ENCODE data around the gene LEFTY2. TPM values are rescaled to one million over a fixed set of nuclear protein-coding genes. Genes with fewer than 3 reads are reported as not detected.

The LEFTY2 gene
- total RNA-seq, 1 experiment from 2014 or later, result not detected

- Mint-ChIP-seq H3K27ac (ENCODE audit: low read depth, unreplicated experiment) (peak overlapping the region; percentile 17), H3K4me3 (ENCODE audit: unreplicated experiment) (no peak overlapping the region), H3K4me1 (ENCODE audit: insufficient read depth, unreplicated experiment) (peaks cover 44% of the 10 kb centered on the region), H3K9me3 (ENCODE audit: unreplicated experiment) (no peaks in the 10 kb centered on the region), H3K36me3 (ENCODE audit: insufficient read depth, unreplicated experiment) (peaks cover 55% of the 10 kb centered on the region), H3K27me3 (ENCODE audit: insufficient read depth, unreplicated experiment) (no peaks in the 10 kb centered on the region)
- intact Hi-C loops (cut with micrococcal nuclease), result no loop called here
- ChIA-PET POLR2A (interaction anchor here (0.6 to 10.0 kb wide), 14 partner anchors 9 to 463 kb away, joined by 3 to 263 read pairs (median 4); partner anchors contain the start of genes EPHX1, LEFTY1, SDE2 and SRP9), CTCF (interaction anchor here (0.6 to 1.4 kb wide), 6 partner anchors 34 to 437 kb away, joined by 3 to 5 read pairs (median 4); no protein-coding TSS in a partner anchor)
- DNase-seq (ENCODE audit: unreplicated experiment), result peak; percentile 90
- TF ChIP-seq CTCF (IDR thresholded peaks at IDR 0.05; ENCODE audit: unreplicated experiment), result no peak
- BruUV-seq (replicated peaks), result no TSS peak
These were observed 23.5 kb downstream of the LEFTY2 start for GRCh38 chr1:225917536-225917935.

GRCh38 chr1:225917101-225917500, 23.9 kb downstream of the LEFTY2 start:
- DNase-seq (ENCODE audit: unreplicated experiment), result no peak
- Mint-ChIP-seq H3K4me1 (ENCODE audit: insufficient read depth, unreplicated experiment) (peaks cover 39% of the 10 kb centered on the region), H3K27ac (ENCODE audit: low read depth, unreplicated experiment) (peak overlapping the region; percentile 17), H3K36me3 (ENCODE audit: insufficient read depth, unreplicated experiment) (peaks cover 55% of the 10 kb centered on the region), H3K9me3 (ENCODE audit: unreplicated experiment) (no peaks in the 10 kb centered on the region), H3K27me3 (ENCODE audit: insufficient read depth, unreplicated experiment) (no peaks in the 10 kb centered on the region), H3K4me3 (ENCODE audit: unreplicated experiment) (no peak overlapping the region)
- intact Hi-C loops (cut with micrococcal nuclease), result no loop called here
- CTCF ChIA-PET, result interaction anchor here (1.0 to 1.2 kb wide), 4 partner anchors 34 to 436 kb away, joined by 3 to 5 read pairs (median 4); no protein-coding TSS in a partner anchor
- BruUV-seq (replicated peaks), result no TSS peak
- POLR2A ChIA-PET, result interaction anchor here (0.6 to 10.0 kb wide), 12 partner anchors 9 to 463 kb away, joined by 3 to 263 read pairs (median 3); partner anchors contain the start of genes EPHX1, LEFTY1, SDE2 and SRP9
- TF ChIP-seq CTCF (IDR thresholded peaks at IDR 0.05; ENCODE audit: unreplicated experiment), result no peak

GRCh38 chr1:225915538-225915991, 25.5 kb downstream of the LEFTY2 start:
- POLR2A ChIA-PET, result interaction anchor here (0.6 to 2.9 kb wide), 3 partner anchors 8 to 152 kb away, joined by 5 to 24 read pairs (median 6); partner anchors contain the start of genes PYCR2 and TMEM63A
- Mint-ChIP-seq H3K27me3 (ENCODE audit: insufficient read depth, unreplicated experiment) (no peaks in the 10 kb centered on the region), H3K36me3 (ENCODE audit: insufficient read depth, unreplicated experiment) (peaks cover 40% of the 10 kb centered on the region), H3K4me3 (ENCODE audit: unreplicated experiment) (no peak overlapping the region), H3K9me3 (ENCODE audit: unreplicated experiment) (no peaks in the 10 kb centered on the region), H3K4me1 (ENCODE audit: insufficient read depth, unreplicated experiment) (peaks cover 24% of the 10 kb centered on the region), H3K27ac (ENCODE audit: low read depth, unreplicated experiment) (no peak overlapping the region)
- TF ChIP-seq CTCF (IDR thresholded peaks at IDR 0.05; ENCODE audit: unreplicated experiment), result no peak
- DNase-seq (ENCODE audit: unreplicated experiment), result no peak
- CTCF ChIA-PET, result interaction anchor here (0.6 to 1.0 kb wide), 6 partner anchors 10 to 229 kb away, joined by 3 to 4 read pairs (median 3); partner anchors contain the start of gene TMEM63A
- no TSS peak for BruUV-seq (replicated peaks)
- intact Hi-C loops (cut with micrococcal nuclease), result no loop called here

GRCh38 chr1:225914947-225915346, 26.1 kb downstream of the LEFTY2 start:
- POLR2A ChIA-PET, result interaction anchor here (1.7 to 2.9 kb wide), 2 partner anchors 9 to 33 kb away, joined by 6 to 24 read pairs; partner anchors contain the start of genes PYCR2 and TMEM63A
- no TSS peak for BruUV-seq (replicated peaks)
- no peak for DNase-seq (ENCODE audit: unreplicated experiment)
- CTCF ChIA-PET, result interaction anchor here (0.6 to 0.7 kb wide), 3 partner anchors 33 to 150 kb away, joined by 3 to 4 read pairs (median 3); partner anchors contain the start of gene TMEM63A
- Mint-ChIP-seq H3K4me1 (ENCODE audit: insufficient read depth, unreplicated experiment) (peaks cover 18% of the 10 kb centered on the region), H3K4me3 (ENCODE audit: unreplicated experiment) (no peak overlapping the region), H3K36me3 (ENCODE audit: insufficient read depth, unreplicated experiment) (peaks cover 34% of the 10 kb centered on the region), H3K9me3 (ENCODE audit: unreplicated experiment) (no peaks in the 10 kb centered on the region), H3K27ac (ENCODE audit: low read depth, unreplicated experiment) (no peak overlapping the region), H3K27me3 (ENCODE audit: insufficient read depth, unreplicated experiment) (no peaks in the 10 kb centered on the region)
- no peak for TF ChIP-seq CTCF (IDR thresholded peaks at IDR 0.05; ENCODE audit: unreplicated experiment)
- intact Hi-C loops (cut with micrococcal nuclease), result no loop called here

All from MCF 10A (cell line).